Stimulated activated CD8-positive, alpha-beta memory T cell treated with anti-CD3 and anti-CD28 coated beads, Interleukin-15, amount 100 ng/mL, for 1 hour (primary cell): ENCODE results near the gene NFIA.
"Not testable (repeated sequence)": the region's sequence is repeated elsewhere in the genome, so short reads cannot be mapped to it uniquely, and the experiment has no call there.

ENCODE experiments used
- DNase-seq: peaks from one replicate; pipeline ENCODE4 v3.0.0-alpha.2; 2020; ENCODE audit warnings: low read depth

Gene NFIA

GRCh38 chr1:61457526-61458040 lies 375.2 kb downstream of the NFIA start:
- no peak for DNase-seq

- no peak for DNase-seq
These were observed 377.0 kb downstream of the NFIA start for GRCh38 chr1:61459345-61459744.

DNA sequence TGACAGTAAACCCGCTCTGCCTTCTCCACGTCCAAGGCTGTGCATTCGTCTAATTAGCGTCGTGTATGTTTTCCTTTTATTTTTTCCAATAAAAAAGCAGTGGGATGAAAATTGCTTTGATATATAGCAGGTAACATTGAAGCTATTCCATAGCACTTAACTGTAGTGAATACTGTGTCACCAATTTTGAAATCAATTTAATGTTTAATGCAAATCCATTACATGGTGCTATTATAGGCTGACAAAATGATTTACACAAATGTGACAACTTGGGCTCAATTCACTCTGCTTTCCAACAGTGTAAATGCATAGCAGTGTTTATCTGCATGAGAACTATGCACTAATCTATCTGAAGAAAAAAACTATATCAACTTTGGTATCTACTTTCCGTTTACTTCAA lies 377.8 kb downstream of the NFIA start:
- DNase-seq = no peak

DNA sequence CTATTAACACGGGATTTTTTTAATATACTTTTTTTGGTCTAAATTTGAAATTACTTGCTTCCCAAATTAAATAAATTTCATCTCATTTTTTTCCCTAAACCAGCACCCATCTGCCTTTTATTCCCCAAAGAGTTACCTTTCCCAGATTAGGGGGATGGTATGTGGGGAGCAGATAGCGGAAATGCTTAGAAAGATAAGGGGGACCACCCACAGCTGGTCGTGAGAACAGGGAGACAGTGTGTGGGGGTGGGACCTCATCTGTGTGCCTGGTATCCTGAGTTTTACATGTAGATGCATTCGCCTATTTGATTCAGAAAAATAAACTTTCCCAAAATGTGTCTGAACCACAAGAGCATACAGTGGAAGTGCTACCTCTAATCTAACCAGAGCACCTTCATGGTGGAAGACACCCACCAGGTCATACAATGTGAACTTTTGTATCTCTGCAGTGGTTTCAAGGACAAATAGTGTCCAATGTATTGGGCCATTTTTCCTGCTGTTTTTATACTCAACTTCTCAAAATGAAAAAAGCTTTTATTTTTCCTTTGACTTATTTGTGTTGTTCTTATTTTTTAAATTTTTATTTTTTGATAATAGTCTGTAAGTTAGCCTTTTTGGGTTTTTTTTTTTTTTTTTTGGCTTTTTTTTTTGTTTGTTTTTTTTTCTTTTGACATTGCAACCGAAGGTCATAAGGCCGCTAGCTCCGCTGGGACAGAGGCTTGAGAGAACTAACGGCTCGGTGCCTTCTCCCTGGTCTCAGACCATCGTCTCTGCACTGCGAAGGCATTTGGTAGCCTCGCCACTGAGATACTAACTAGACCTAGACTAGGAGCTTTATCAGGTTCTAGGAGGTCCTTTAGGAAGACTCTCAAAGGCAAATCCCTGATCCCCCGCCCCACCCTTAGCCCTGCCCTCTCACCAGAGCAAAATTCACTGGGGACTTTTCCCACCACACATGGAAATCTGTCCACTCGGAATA lies 379.3 kb downstream of the NFIA start:
- DNase-seq = no peak

DNA sequence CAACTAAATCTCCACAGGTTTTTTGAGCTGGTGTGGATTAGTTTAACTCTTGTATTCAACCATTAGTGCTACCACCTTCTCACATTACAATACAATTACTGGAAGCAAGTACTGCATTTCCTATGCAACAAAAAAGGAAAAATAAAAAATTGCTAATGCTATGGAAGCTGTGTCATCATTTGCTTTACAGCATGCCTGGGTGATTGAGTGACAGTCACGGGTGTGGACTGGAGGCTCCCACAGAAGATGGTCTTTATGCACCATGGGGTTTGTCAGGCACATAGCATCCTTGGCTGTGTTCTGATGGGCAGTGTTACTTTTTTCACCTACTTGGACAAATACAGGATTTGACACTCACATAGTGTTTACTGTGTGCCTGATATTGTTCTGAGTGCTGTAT lies 380.3 kb downstream of the NFIA start:
- DNase-seq = no peak

DNA sequence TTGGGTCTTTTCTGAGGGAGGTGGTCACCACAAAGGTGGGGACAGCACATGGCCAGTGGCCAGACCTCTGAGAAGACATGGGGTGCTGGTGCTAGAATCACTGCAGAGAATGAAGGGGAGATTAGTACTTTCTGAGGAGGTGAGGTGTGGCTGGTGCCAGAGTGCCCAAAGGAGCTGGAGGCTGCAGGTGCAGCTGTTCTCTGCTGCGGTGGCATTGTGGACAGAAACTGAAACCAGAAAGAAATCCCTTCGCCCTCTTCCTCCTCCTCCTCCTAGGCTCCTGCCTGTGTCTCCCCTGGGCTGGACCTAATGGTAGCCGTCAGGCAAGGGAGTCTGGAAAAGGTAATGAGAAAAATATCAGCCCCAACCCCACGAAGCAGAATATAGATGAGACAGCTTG lies 380.9 kb downstream of the NFIA start:
- DNase-seq = no peak

DNA sequence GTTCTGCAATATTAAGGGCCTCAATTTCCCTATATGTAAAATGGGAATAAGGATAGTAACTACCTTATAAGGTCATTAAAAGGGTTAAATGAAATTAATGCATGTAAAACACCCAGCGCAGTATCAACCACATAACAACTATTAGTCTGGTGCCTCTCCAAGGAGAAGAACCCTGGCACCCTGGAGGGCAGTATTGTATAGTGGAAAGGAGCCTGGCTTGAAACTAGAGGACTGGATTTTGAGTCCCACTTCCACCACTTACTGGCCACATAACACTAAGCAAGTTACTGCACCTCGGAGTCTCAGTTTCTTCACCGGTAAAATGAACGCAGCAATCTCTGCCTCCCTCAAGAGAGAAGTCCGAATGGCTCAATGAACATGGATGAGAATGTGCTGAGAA lies 385.5 kb downstream of the NFIA start:
- not testable (repeated sequence) for DNase-seq

DNA sequence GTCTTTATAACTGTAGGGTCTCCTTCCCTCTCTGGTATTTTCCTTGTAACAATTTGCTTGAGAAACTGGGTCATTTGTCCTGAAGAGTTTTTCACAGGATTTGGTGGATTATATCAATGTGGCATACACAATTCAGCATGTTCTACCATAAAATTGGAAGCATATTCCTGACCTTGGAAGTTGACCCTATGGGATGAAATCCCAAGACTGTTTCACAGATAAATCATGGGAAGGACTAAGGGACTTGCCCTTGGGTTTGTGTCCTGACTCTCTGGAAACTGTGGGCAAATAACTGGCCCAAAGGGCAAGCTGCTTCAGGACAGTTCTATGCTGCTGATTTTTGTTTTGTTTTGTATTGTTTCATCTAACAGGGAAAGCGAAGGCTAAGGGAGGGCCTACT lies 387.0 kb downstream of the NFIA start:
- DNase-seq = no peak

DNA sequence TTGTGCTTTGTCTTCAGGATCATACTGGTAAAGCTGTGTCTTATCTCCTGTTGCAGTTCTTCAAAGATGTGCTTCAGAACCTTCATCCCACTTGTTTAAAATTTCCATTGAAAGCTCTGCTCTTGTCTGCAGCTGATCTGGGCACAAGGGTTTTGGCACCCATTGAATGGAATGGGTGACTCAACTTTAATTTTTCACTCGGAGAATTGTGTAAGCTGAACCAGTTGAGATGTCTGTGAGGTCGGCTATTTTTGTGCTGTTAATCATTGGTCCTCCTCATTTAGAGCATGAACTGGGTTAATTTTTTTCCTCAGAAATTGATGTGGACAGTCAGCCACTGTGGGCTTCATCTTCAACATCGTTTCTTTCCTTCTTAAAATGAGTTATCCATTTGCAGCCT lies 390.5 kb downstream of the NFIA start:
- no peak for DNase-seq

GRCh38 chr1:61474269-61474817 lies 392.0 kb downstream of the NFIA start:
- no peak for DNase-seq

GRCh38 chr1:61474963-61475362 lies 392.6 kb downstream of the NFIA start:
- no peak for DNase-seq

- DNase-seq = no peak
These were observed 394.9 kb downstream of the NFIA start for GRCh38 chr1:61477301-61477700.

DNA sequence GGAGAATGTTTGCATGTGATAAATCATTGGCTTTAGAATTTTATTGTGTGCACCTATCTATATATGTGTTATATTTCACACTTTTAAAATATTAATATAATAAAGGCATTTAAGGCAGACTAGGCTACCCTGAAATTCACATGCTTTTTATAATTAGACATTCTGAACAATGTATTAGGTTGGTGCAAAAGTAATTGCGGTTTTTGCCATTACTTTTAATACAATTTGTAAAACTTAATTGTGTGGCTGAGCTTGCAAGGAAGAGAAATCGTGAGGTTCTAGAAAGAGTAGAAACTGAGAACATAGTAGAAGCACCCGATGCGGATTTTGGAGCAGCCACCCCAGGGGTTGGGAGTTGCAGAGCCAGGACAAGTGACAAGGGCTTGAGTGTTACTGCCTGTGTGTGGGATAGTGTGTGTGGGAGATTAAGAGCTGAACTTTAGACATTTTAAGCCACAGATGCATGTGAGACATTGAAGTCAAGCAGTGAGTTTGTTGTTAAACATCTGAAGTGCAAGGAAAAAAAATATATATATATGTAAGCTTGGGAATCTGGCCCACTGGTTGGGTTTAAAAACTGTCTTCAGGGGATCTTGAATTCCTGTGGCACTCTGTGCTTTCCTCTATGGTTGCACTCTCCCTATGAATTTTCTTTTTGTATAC lies 398.0 kb downstream of the NFIA start:
- DNase-seq = no peak

DNA sequence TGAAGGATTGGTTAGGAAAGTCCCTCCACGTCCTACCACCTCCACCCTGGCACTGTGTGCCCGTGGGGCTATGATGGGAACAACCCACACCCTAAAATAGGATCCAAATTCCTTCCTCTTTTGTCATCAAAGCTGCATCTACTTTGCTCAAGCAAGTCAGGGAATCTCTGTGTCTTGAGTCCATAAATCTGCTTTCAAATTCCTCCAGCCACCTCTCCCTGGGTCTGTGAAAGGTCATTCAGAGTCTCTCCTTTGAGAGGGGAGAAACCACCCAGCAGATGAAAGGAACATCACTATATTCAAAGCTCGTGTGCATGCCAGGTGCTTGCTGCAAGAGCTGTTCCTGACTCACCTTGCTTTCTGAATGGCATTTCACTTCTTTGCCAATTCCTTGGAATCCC lies 399.0 kb downstream of the NFIA start:
- no peak for DNase-seq

DNA sequence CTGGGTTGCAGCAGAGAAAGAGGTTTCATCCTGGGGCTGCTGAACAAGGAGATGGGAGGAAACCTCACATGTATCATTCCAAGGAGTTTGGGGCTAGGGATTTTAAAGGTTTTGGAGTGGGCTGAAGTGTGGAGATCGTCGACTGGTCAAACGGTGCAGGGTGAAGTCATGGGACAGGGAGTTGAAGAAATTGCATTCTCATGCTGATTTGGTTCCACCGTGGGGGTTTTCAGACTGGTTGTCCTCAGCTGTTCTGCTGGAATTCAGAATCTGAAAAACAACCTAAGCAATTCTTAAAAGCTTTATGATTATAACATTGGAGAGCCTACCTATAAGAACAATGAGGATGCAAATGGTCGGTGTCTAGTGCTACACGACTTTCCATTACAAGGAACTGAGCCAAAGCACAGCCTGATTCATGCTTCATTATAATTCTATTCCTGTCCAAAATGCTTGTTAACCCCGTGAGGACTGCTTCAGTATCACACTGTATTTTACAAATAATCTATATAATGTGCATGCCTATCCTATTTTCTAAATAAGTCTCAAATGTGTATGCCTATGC lies 399.9 kb downstream of the NFIA start:
- DNase-seq = no peak

DNA sequence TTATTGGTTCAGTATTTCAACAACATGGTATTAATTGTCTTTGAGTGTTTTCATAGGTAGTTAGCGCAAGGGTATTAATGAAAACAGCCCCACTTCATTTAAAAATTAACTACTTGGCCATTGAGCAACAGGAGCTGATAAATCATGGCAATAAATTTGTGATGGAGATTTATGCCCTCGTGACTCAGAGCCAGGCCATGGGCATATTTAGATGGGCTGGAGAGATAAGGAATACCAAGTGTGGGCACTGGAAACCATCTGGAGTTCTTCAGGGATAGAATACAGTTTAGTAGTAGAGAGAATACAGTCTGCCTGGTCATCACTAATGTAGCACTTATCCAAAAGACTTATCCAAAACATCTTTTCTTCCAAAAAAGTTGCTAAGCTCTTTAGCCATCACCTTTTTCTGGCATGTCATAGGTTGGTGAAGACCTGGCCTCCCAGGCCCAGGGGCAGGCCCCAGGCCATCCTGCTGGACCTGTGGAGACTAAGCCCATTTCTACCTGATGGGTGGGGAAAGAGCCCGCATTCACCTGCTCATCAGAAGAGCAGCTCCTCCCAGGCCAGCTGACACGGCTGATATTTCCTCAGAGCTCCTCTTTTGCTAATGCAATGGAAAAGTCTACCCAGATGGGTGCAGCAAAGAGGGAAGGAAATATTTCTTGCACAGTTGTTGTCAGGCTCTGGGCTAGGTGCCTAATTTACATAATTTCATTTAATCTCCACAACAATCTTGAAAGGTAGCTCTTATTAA lies 404.6 kb downstream of the NFIA start:
- DNase-seq = no peak

GRCh38 chr1:61487801-61488200 lies 405.4 kb downstream of the NFIA start:
- DNase-seq = no peak

DNA sequence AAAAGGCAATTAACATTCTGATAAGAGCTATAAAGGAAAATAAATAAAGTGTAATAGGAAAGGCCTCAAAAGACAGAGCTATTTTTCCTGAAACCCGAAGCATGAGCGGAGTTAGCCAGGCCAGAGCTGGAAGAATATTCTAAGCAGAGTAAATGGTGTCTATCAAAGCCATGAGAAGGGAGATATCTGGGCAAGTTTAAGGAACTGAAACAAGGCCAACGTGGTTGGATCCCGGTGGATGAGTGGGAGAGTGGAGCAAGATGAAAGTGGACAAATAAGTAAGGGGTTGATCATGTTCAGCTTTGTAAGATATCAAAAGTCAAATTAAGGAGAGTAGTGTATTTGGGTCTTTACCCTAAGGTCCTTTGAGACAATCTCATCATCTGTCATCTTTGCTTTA lies 408.6 kb downstream of the NFIA start:
- DNase-seq = no peak

DNA sequence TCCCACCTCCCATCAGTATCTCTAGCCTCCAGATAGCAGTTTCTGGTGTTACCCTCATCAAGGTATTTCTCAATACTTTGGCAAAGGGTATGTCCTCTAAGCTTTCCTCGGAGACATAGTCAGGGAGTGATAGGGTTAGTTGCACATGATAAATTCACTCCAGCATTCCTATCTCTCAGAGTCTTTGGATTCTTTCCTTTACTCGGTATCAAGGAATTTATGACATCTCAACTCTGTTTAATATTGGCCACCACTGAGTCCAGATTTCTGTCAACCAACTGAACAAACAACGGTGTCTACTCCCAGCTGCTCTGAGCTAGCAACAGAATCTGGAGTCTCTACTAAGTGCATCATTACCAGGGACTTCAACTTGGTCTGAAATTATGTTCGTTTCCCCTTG lies 409.1 kb downstream of the NFIA start:
- DNase-seq = no peak

DNA sequence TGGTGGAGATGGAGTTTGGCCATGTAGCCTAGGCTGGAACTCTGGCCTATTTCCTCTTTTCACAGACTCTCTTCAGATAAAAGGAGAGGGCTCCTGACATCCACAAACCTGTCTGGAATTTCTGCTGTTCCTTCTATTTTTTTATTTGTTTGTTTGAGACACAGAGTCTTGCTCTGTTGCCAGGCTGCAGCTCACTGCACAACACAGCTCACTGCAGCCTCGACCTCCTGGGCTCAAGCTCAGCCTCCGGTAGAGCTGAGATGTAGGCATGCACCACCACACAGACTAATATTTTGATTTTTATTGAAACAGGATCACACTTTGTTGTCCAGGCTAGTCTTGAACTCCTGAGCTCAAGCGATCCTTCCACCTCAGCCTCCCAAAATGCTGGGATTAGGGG lies 411.6 kb downstream of the NFIA start:
- no peak for DNase-seq

GRCh38 chr1:61496501-61496900 lies 414.1 kb downstream of the NFIA start:
- no peak for DNase-seq

- no peak for DNase-seq
These were observed 414.7 kb downstream of the NFIA start for GRCh38 chr1:61497013-61497412.
